ENCODE data around the gene ACVR1. TPM values are rescaled to one million over a fixed set of nuclear protein-coding genes. Genes with fewer than 3 reads are reported as not detected.

The ACVR1 gene
- total and polyA plus RNA-seq, 9 of the 15 experiments (the other 6 are each of a cell fraction or from before 2014, with no cell fraction given): 3.8 to 14.3 (median 6.9) TPM

DNA sequence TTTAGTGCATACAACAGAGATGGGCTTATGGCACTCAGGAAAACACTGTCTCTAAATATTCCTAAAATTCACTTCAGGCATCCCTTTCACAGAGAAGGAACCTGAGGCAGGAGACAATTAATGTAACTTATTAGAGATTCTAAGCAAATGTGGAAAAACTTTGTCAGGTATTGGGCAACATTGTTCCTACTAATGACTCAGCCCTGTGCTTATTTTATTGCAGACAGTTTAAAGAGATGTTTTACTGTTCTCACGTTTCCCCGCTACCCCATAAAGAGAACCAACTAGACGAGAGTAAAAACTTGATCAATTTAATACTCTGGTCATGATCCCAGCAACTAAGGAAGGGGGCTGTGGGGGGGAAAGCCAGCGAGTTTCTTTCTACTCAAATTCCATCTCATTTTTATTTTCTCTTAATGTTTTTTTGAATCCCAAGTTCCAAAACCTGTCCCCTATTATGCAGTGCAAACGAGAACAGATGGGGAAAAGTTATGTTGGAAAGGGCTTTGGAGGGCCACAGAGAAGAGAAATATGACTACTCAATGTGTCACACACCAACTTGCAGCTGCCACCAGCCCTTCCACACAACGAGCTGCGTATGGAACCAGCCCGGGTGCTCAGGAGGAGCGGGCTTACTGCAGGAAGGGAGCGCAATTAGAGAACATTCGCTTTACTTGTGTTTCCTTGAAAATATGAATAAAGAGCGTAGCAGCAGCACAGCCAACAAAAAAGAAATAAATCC is 18.7 kb upstream of the ACVR1 start:
- CTCF ChIA-PET (ENCODE audit: low intra/inter-chr PET ratio): no interaction called here
- intact Hi-C loops (cut with micrococcal nuclease): no loop called here
- no peaks in the 10 kb centered on the region for H3K36me3 ChIP-seq (ENCODE audit: control insufficient read depth, insufficient read depth, low read length)

More for the DNA sequence above, 18.7 kb upstream of the ACVR1 start:
- H3K4me3 ChIP-seq: no peak overlapping the region
- H3K79me2 ChIP-seq (ENCODE audit: control insufficient read depth, insufficient read depth, low read length): no peaks in the 10 kb centered on the region
- H4K20me1 ChIP-seq (replicated peaks; ENCODE audit: control insufficient read depth, insufficient read depth, low read length): no peaks in the 10 kb centered on the region
- WGBS (ENCODE audit: insufficient coverage, low coverage, missing lambda C conversion rate): 67% methylated on average over 12 of the region's 12 CpGs
- DNase-seq (ENCODE audit: extremely low read depth in 1 of 4, low spot score in 3 of 4) (no peak), ATAC-seq (no peak), FAIRE-seq (no peak)
- H3K9me1 ChIP-seq (ENCODE audit: control insufficient read depth, insufficient read depth, low read length): no peaks in the 10 kb centered on the region
- peak overlapping the region; percentile 65 for H2AFZ ChIP-seq (ENCODE audit: low read depth, low read length)
- no peak overlapping the region for H3K4me2 ChIP-seq (ENCODE audit: insufficient read depth, low read length)
- POLR2A ChIA-PET: interaction anchor here (1.8 kb wide), 1 partner anchor 18 kb away, joined by 4 read pairs; the partner anchor contains the start of gene ACVR1
- H3K9me3 ChIP-seq (replicated peaks; ENCODE audit: control insufficient read depth, insufficient read depth, low read depth, low read length): no peaks in the 10 kb centered on the region
- in situ Hi-C loops (cut with MboI): no loop called here
- TF ChIP-seq, protein P1, sequence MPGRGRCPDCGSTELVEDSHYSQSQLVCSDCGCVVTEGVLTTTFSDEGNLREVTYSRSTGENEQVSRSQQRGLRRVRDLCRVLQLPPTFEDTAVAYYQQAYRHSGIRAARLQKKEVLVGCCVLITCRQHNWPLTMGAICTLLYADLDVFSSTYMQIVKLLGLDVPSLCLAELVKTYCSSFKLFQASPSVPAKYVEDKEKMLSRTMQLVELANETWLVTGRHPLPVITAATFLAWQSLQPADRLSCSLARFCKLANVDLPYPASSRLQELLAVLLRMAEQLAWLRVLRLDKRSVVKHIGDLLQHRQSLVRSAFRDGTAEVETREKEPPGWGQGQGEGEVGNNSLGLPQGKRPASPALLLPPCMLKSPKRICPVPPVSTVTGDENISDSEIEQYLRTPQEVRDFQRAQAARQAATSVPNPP (IDR thresholded peaks at IDR 0.05; ENCODE audit: borderline replicate concordance, insufficient read depth, insufficient read length): no peak
- TF ChIP-seq CHCHD3 (CRISPR knock-in tag; IDR thresholded peaks at IDR 0.05): no peak
- peak; percentile 72 for TF ChIP-seq CEBPB (tag; IDR thresholded peaks at IDR 0.05)
- no peak for TF ChIP-seq ZNF445 (CRISPR knock-in tag; IDR thresholded peaks at IDR 0.05; ENCODE audit: low read depth)
- no peak for TF ChIP-seq THRAP3 (IDR thresholded peaks at IDR 0.05; ENCODE audit: borderline replicate concordance)
- TF ChIP-seq FOXM1 (IDR thresholded peaks at IDR 0.05; ENCODE audit: low read depth): no peak
- no peak for TF ChIP-seq FOXM1 (CRISPR knock-in tag; IDR thresholded peaks at IDR 0.05; ENCODE audit: low read depth)
- no peak for TF ChIP-seq LCOR (CRISPR knock-in tag; IDR thresholded peaks at IDR 0.05)
- TF ChIP-seq RAD51 (IDR thresholded peaks at IDR 0.05; ENCODE audit: borderline replicate concordance, low read depth): no peak
- TF ChIP-seq ATF3 (IDR thresholded peaks at IDR 0.05): 0 out of 2 replicates have a peak, but pooled peaks have one; percentile 15
- no peak for TF ChIP-seq ATF3 (CRISPR knock-in tag; conservative IDR thresholded peaks at IDR 0.05)
- no peak for TF ChIP-seq SMARCA5 (IDR thresholded peaks at IDR 0.05)
- TF ChIP-seq ASH1L (IDR thresholded peaks at IDR 0.05; ENCODE audit: borderline replicate concordance, low read depth, partially characterized antibody): no peak
- no peak for TF ChIP-seq CEBPG (CRISPR knock-in tag; IDR thresholded peaks at IDR 0.05)
- peak; percentile 71 to 74 for TF ChIP-seq CEBPG (tag; conservative IDR thresholded peaks at IDR 0.05 in 1 of 2, IDR thresholded peaks at IDR 0.05 in 1 of 2)
- TF ChIP-seq SMARCA4 (IDR thresholded peaks at IDR 0.05): no peak
- TF ChIP-seq CCNT2 (IDR thresholded peaks at IDR 0.05; ENCODE audit: borderline replicate concordance, extremely low read depth, insufficient read length, low read depth, low read length): no peak
- TF ChIP-seq, protein P2, sequence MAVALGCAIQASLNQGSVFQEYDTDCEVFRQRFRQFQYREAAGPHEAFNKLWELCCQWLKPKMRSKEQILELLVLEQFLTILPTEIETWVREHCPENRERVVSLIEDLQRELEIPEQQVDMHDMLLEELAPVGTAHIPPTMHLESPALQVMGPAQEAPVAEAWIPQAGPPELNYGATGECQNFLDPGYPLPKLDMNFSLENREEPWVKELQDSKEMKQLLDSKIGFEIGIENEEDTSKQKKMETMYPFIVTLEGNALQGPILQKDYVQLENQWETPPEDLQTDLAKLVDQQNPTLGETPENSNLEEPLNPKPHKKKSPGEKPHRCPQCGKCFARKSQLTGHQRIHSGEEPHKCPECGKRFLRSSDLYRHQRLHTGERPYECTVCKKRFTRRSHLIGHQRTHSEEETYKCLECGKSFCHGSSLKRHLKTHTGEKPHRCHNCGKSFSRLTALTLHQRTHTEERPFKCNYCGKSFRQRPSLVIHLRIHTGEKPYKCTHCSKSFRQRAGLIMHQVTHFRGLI (CRISPR knock-in tag; IDR thresholded peaks at IDR 0.05): no peak
- no TSS peak for BruUV-seq (replicated peaks)
- no peak overlapping the region for H3K27ac ChIP-seq (ENCODE audit: extremely low read depth, low read depth, low read length)
- no peaks in the 10 kb centered on the region for H3K27me3 ChIP-seq (ENCODE audit: control insufficient read depth in 2 of 2, insufficient read depth in 2 of 2, low read length in 2 of 2)
- H3K4me1 ChIP-seq (replicated peaks in 1 of 2; ENCODE audit: control insufficient read depth in 2 of 2, insufficient read depth in 2 of 2, low read length in 2 of 2): peaks cover 16 to 29% of the 10 kb centered on the region in 2 experiments
- no peak overlapping the region for H3K9ac ChIP-seq (ENCODE audit: insufficient read depth in 1 of 2, low read depth in 2 of 2, low read length in 2 of 2)

Data from K562 (cell line).